DND-41 (cell line): Measurements from ENCODE around the gene CACNA1I.

ENCODE experiments used
- ATAC-seq: fragments of 200-7000 bp; cut with Tn5 transposase; 3 replicates; pipeline ENCODE4 v1.9.1; 2021; ENCODE audit warnings: low read depth; ENCODE audit not compliant: insufficient read depth
- DNase-seq: peaks from one replicate; pipeline ENCODE4 v3.0.0-alpha.2; 2020
- H2AFZ ChIP-seq: 2 replicates; pipeline ENCODE4 v1.6.0; 2012; ENCODE audit warnings: low read depth, low read length
- H3K27ac ChIP-seq: 2 replicates; pipeline ENCODE4 v1.5.1; 2012; ENCODE audit warnings: low read length, inconsistent platforms
- H3K27me3 ChIP-seq: fragments of 200-600 bp; sonication (generic); 2 replicates; pipeline ENCODE4 v1.6.0; 2012; ENCODE audit warnings: low read length, mild to moderate bottlenecking, inconsistent platforms; ENCODE audit not compliant: insufficient read depth, poor library complexity
- H3K36me3 ChIP-seq: 2 replicates; pipeline ENCODE4 v1.5.1; 2012; ENCODE audit warnings: low read length, inconsistent platforms; ENCODE audit not compliant: insufficient read depth
- H3K4me1 ChIP-seq: 2 replicates; pipeline ENCODE4 v1.5.1; 2012; ENCODE audit warnings: mild to moderate bottlenecking, low read length; ENCODE audit not compliant: insufficient read depth
- H3K4me2 ChIP-seq: 2 replicates; pipeline ENCODE4 v1.6.0; 2012; ENCODE audit warnings: mild to moderate bottlenecking, moderate library complexity, low read length, inconsistent platforms; ENCODE audit not compliant: insufficient read depth
- H3K4me3 ChIP-seq, 2 experiments: fragments of 200-600 bp in 1 of 2; shearing (Covaris generic) in 1 of 2; 2 replicates each; pipeline ENCODE4 v1.5.1; 2012 to 2016; ENCODE audit warnings: inconsistent platforms in 2 of 2, low read length in 2 of 2, mild to moderate bottlenecking in 2 of 2, low read depth in 1 of 2, moderate library complexity in 1 of 2
- H3K79me2 ChIP-seq: 2 replicates; pipeline ENCODE4 v1.6.0; 2012; ENCODE audit warnings: low read length, inconsistent platforms; ENCODE audit not compliant: insufficient read depth
- H3K9ac ChIP-seq: 2 replicates; pipeline ENCODE4 v1.6.0; 2012; ENCODE audit warnings: low read depth, mild to moderate bottlenecking, inconsistent platforms, low read length, moderate library complexity
- H3K9me3 ChIP-seq: 2 replicates; pipeline ENCODE4 v1.5.1; 2012; ENCODE audit warnings: low read length, moderate library complexity, mild to moderate bottlenecking, inconsistent platforms; ENCODE audit not compliant: insufficient read depth, severe bottlenecking
- H4K20me1 ChIP-seq: 2 replicates; pipeline ENCODE4 v1.6.0; 2012; ENCODE audit warnings: low read length; ENCODE audit not compliant: insufficient read depth
- CTCF ChIP-seq: IDR thresholded peaks from 2 replicates; pipeline ENCODE4 v1.5.1; 2012; ENCODE audit warnings: borderline replicate concordance, low read length, moderate library complexity, mild to moderate bottlenecking; ENCODE audit not compliant: poor library complexity, severe bottlenecking; ENCODE audit errors: extremely low read depth
- EZH2 ChIP-seq: IDR thresholded peaks from 3 replicates; pipeline ENCODE4 v1.6.1; 2012; ENCODE audit warnings: borderline replicate concordance, low read depth, mild to moderate bottlenecking, moderate library complexity, low read length, inconsistent platforms; ENCODE audit not compliant: severe bottlenecking

CACNA1I gene

GRCh38 chr22:39738746-39739145 lies 168.2 kb downstream of the CACNA1I start:
- H3K79me2 ChIP-seq: no peaks in the 10 kb centered on the region
- TF ChIP-seq EZH2 (no peak), CTCF (no peak)
- DNase-seq (no peak), ATAC-seq (no peak)
- peaks cover 6% of the 10 kb centered on the region; the same call in 1 of the 2 replicates for H3K4me1 ChIP-seq
- H3K4me3 ChIP-seq: no peak overlapping the region
- H3K4me2 ChIP-seq: no peak overlapping the region
- H4K20me1 ChIP-seq: no peaks in the 10 kb centered on the region
- H3K36me3 ChIP-seq: no peaks in the 10 kb centered on the region
- H3K9me3 ChIP-seq: no peaks in the 10 kb centered on the region
- H2AFZ ChIP-seq: no peak overlapping the region
- no peak overlapping the region for H3K9ac ChIP-seq
- no peak overlapping the region for H3K27ac ChIP-seq
- no peaks in the 10 kb centered on the region for H3K27me3 ChIP-seq
